A549 (cell line): Measurements from ENCODE around the gene TSFM. TPM values are rescaled to one million over a fixed set of nuclear protein-coding genes. Genes with fewer than 3 reads are reported as not detected.

Experiments
- ATAC-seq, 2 experiments: fragments of 200-7000 bp in 1 of 2; fragments of >200 bp in 1 of 2; cut with Nextera tagmentation in 1 of 2; cut with Tn5 transposase in 1 of 2; 3 replicates each; pipeline versions ENCODE4 v1.8.0 to v1.9.1; 2018 to 2020; ENCODE audit warnings: mild to moderate bottlenecking in 1 of 2, moderate library complexity in 1 of 2
- CTCF ChIA-PET: fragments of 300-600 bp; sonication (Branson Sonifier 250); formaldehyde crosslinking; extraction: SDS; loops from one replicate; lab custom pipeline; 2021; ENCODE audit warnings: antibody characterized with exemption, inconsistent platforms; lab: Yijun Ruan, JAX
- POLR2A ChIA-PET: fragments of 350-600 bp; formaldehyde crosslinking; extraction: SDS; loops from one replicate; lab custom pipeline; 2021; ENCODE audit warnings: antibody characterized with exemption, inconsistent platforms; lab: Yijun Ruan, JAX
- DNase-seq, 2 experiments: peaks; one replicate each; pipeline versions ENCODE4 v3.0.0 to v3.0.0-alpha.2; 2011 to 2016; ENCODE audit warnings: low read depth in 1 of 2, low spot score in 1 of 2
- FAIRE-seq: peaks from 2 replicates; lab custom pipeline; 2011; peaks lifted over from hg19 to GRCh38; lab: Jason Lieb, UNC
- H3K27ac ChIP-seq, 2 experiments: fragments of >200 bp; sonication (Bioruptor Twin); formaldehyde crosslinking; 3 replicates each; pipeline ENCODE4 v1.5.1; 2016 to 2017
- H3K4me1 ChIP-seq: fragments of >200 bp; sonication (Bioruptor Twin); formaldehyde crosslinking; 3 replicates; pipeline ENCODE4 v1.6.1; 2016
- H3K4me2 ChIP-seq: fragments of >200 bp; sonication (Bioruptor Twin); formaldehyde crosslinking; 3 replicates; pipeline ENCODE4 v1.6.1; 2016
- H3K4me3 ChIP-seq: fragments of >200 bp; sonication (Bioruptor Twin); formaldehyde crosslinking; 3 replicates; pipeline ENCODE4 v1.5.1; 2016
- H3K9me3 ChIP-seq: fragments of >200 bp; sonication (Bioruptor Twin); formaldehyde crosslinking; 3 replicates; pipeline ENCODE4 v1.6.1; 2016
- CBX8 ChIP-seq: fragments of 200-600 bp; sonication (generic); IDR thresholded peaks from 2 replicates; pipeline ENCODE4 v1.6.1; 2016
- CEBPB ChIP-seq, 2 experiments: fragments of >200 bp in 1 of 2; sonication (Bioruptor Twin) in 1 of 2; formaldehyde crosslinking in 1 of 2; IDR thresholded peaks; 2 replicates each; pipeline ENCODE4 v1.6.1; 2012 to 2016
- CHD2 ChIP-seq: fragments of 150-350 bp; IDR thresholded peaks from 2 replicates; pipeline ENCODE4 v1.6.1; 2014; ENCODE audit warnings: low read length; ENCODE audit not compliant: partially characterized antibody
- CTCF ChIP-seq: fragments of >200 bp; sonication (Bioruptor Twin); formaldehyde crosslinking; IDR thresholded peaks from 3 replicates; pipeline ENCODE4 v1.5.1; 2016
- EHF ChIP-seq: fragments of 250-450 bp; sonication (Bioruptor Pico); IDR thresholded peaks from 2 replicates; pipeline ENCODE4 v1.5.0; 2020; ENCODE audit warnings: mild to moderate bottlenecking
- EP300 ChIP-seq, 2 experiments: fragments of >200 bp; sonication (Bioruptor Twin); formaldehyde crosslinking; IDR thresholded peaks; 2 replicates in 1 of 2; 3 replicates in 1 of 2; pipeline ENCODE4 v1.6.1; 2016 to 2017
- FOXS1 ChIP-seq: fragments of 250-450 bp; sonication (Bioruptor Pico); IDR thresholded peaks from 2 replicates; pipeline ENCODE4 v1.5.0; 2020; ENCODE audit warnings: mild to moderate bottlenecking, moderate library complexity
- HDAC2 ChIP-seq: fragments of 200-600 bp; sonication (generic); IDR thresholded peaks from 2 replicates; pipeline ENCODE4 v1.6.1; 2016
- HOXA7 ChIP-seq: fragments of 250-450 bp; sonication (Bioruptor Pico); IDR thresholded peaks from 2 replicates; pipeline ENCODE4 v1.5.0; 2020; ENCODE audit warnings: mild to moderate bottlenecking, moderate library complexity
- JUN ChIP-seq, 2 experiments: fragments of >200 bp; sonication (Bioruptor Twin); formaldehyde crosslinking; IDR thresholded peaks; 2 replicates in 1 of 2; 3 replicates in 1 of 2; pipeline ENCODE4 v1.6.1; 2016 to 2017
- KDM1A ChIP-seq: fragments of 200-600 bp; sonication (generic); IDR thresholded peaks from 2 replicates; pipeline ENCODE4 v1.6.1; 2016; ENCODE audit warnings: low read depth, mild to moderate bottlenecking
- NPAS2 ChIP-seq: fragments of 250-450 bp; sonication (Bioruptor Pico); IDR thresholded peaks from 2 replicates; pipeline ENCODE4 v1.8.0; 2022; ENCODE audit warnings: mild to moderate bottlenecking, moderate library complexity, borderline replicate concordance
- PHF8 ChIP-seq: fragments of 200-600 bp; sonication (generic); IDR thresholded peaks from 2 replicates; pipeline ENCODE4 v1.6.1; 2016; ENCODE audit warnings: low read depth, mild to moderate bottlenecking, antibody characterized with exemption, moderate library complexity, borderline replicate concordance
- POLR2A ChIP-seq: IDR thresholded peaks from 2 replicates; pipeline ENCODE4 v1.6.1; 2012; ENCODE audit warnings: mild to moderate bottlenecking, low read length
- POLR2AphosphoS2 ChIP-seq: conservative IDR thresholded peaks from 2 replicates; pipeline ENCODE4 v1.6.1; 2012; ENCODE audit warnings: low read length, improper control_type of control experiment, inconsistent platforms
- RAD21 ChIP-seq, 2 experiments: fragments of >200 bp in 1 of 2; sonication (Bioruptor Twin) in 1 of 2; formaldehyde crosslinking in 1 of 2; IDR thresholded peaks in 1 of 2; conservative IDR thresholded peaks in 1 of 2; 2 replicates in 1 of 2; 3 replicates in 1 of 2; pipeline ENCODE4 v1.6.1; 2012 to 2018; ENCODE audit warnings: inconsistent platforms in 1 of 2
- RFX5 ChIP-seq: fragments of 450-650 bp; IDR thresholded peaks from 2 replicates; pipeline ENCODE4 v1.7.1; 2014; ENCODE audit warnings: antibody characterized with exemption, mild to moderate bottlenecking, moderate library complexity
- TFCP2L1 ChIP-seq: fragments of 250-450 bp; sonication (Bioruptor Pico); IDR thresholded peaks from 2 replicates; pipeline ENCODE4 v1.5.0; 2021; ENCODE audit warnings: mild to moderate bottlenecking
- TP53 ChIP-seq: fragments of 250-450 bp; sonication (Bioruptor Pico); IDR thresholded peaks from 2 replicates; pipeline ENCODE4 v1.5.0; 2021; ENCODE audit warnings: mild to moderate bottlenecking, moderate library complexity
- ZFP36 ChIP-seq: fragments of 450-650 bp; IDR thresholded peaks from 2 replicates; pipeline ENCODE4 v1.6.1; 2014; ENCODE audit warnings: borderline replicate concordance; ENCODE audit not compliant: partially characterized antibody
- WGBS: methylation state at CpG from one replicate; pipeline ENCODE4 v1.1.6; 2017; ENCODE audit errors: missing lambda C conversion rate; 5-methylcytosine and 5-hydroxymethylcytosine counted together
- polyA plus RNA-seq, 4 experiments: library from polyadenylated mRNA; depleted of rRNA in 3 of 4; stranded (reverse); fragments of >200 nt; fragmentation: RNase III in 1 of 4; extraction: RNeasy Plus Mini Kit Qiagen cat#74134 plus additional on column Dnase treatment in 1 of 4; gene quantifications; 2 replicates in 3 of 4; 3 replicates in 1 of 4; pipeline ENCODE4 v1.2.3, GENCODE V29; 2011 to 2017
- TF ChIP-seq, protein P1 (sequence below): fragments of >200 bp; sonication (Bioruptor Twin); formaldehyde crosslinking; IDR thresholded peaks from 3 replicates; pipeline ENCODE4 v1.6.1; 2016
- TF ChIP-seq, protein P2 (sequence below): fragments of 450-650 bp; IDR thresholded peaks from 2 replicates; pipeline ENCODE4 v1.6.1; 2014; ENCODE audit warnings: antibody characterized with exemption

The TSFM gene
- polyA plus RNA-seq, 2 of the 4 experiments (the other 2 are of a cell fraction) = 31.7 to 60.2 TPM

GRCh38 chr12:57808351-57808750, 25.8 kb downstream of the TSFM start:
- Histone ChIP-seq H3K4me2 (no peak overlapping the region), H3K27ac (no peak overlapping the region), H3K4me3 (no peak overlapping the region), H3K9me3 (no peaks in the 10 kb centered on the region), H3K4me1 (peaks cover 11% of the 10 kb centered on the region)
- POLR2A ChIA-PET = no interaction called here
- FAIRE-seq (no peak), ATAC-seq (no peak), DNase-seq (no peak)
- no peak for TF ChIP-seq NPAS2 (CRISPR knock-in tag)
- TF ChIP-seq EP300 (IDR thresholded peaks at IDR 0.05) = no peak
- TF ChIP-seq, protein P1, sequence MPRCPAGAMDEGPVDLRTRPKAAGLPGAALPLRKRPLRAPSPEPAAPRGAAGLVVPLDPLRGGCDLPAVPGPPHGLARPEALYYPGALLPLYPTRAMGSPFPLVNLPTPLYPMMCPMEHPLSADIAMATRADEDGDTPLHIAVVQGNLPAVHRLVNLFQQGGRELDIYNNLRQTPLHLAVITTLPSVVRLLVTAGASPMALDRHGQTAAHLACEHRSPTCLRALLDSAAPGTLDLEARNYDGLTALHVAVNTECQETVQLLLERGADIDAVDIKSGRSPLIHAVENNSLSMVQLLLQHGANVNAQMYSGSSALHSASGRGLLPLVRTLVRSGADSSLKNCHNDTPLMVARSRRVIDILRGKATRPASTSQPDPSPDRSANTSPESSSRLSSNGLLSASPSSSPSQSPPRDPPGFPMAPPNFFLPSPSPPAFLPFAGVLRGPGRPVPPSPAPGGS = no peak
- no peak for TF ChIP-seq POLR2AphosphoS2
- no peak for TF ChIP-seq TP53 (CRISPR knock-in tag)
- 68% methylated on average over 5 of the region's 5 CpGs for WGBS
- CTCF ChIA-PET = interaction anchor here (0.6 to 1.7 kb wide), 5 partner anchors 24 to 94 kb away, joined by 3 to 6 read pairs (median 4); partner anchors contain the start of gene TSFM

GRCh38 chr12:57809425-57809824, 26.8 kb downstream of the TSFM start:
- POLR2A ChIA-PET = no interaction called here
- Histone ChIP-seq H3K27ac (no peak overlapping the region), H3K4me3 (no peak overlapping the region), H3K4me2 (no peak overlapping the region), H3K9me3 (no peaks in the 10 kb centered on the region), H3K4me1 (peaks cover 11% of the 10 kb centered on the region)
- 79% methylated on average over 3 of the region's 3 CpGs for WGBS
- no peak for ATAC-seq
- CTCF ChIA-PET = interaction anchor here (1.1 to 2.7 kb wide), 7 partner anchors 9 to 95 kb away, joined by 3 to 13 read pairs (median 5); partner anchors contain the start of gene TSFM
- FAIRE-seq = peak; percentile 77
- TF ChIP-seq POLR2A (no peak), RAD21 (conservative IDR thresholded peaks at IDR 0.05 in 1 of 2, IDR thresholded peaks at IDR 0.05 in 1 of 2) (no peak), NPAS2 (CRISPR knock-in tag) (no peak), HDAC2 (no peak), KDM1A (no peak), PHF8 (no peak), JUN (IDR thresholded peaks at IDR 0.05) (no peak), CBX8 (no peak), ZFP36 (no peak), CEBPB (IDR thresholded peaks at IDR 0.05) (no peak), FOXS1 (CRISPR knock-in tag) (no peak), EHF (no peak)
- TF ChIP-seq, protein P1 = no peak
- DNase-seq = no peak

- ATAC-seq (peak; percentile 11 to 44; a peak in 4 of 6 replicates), FAIRE-seq (no peak), DNase-seq (peak in 1 of 2 experiments; percentile 60)
- Histone ChIP-seq H3K9me3 (no peaks in the 10 kb centered on the region), H3K4me3 (no peak overlapping the region), H3K4me2 (peak overlapping the region; percentile 19; the same call in 2 of the 3 replicates), H3K4me1 (peaks cover 11% of the 10 kb centered on the region), H3K27ac (no peak overlapping the region)
- POLR2A ChIA-PET = interaction anchor here (0.6 kb wide), 1 partner anchor 32 kb away, joined by 3 read pairs; no protein-coding TSS in a partner anchor
- CTCF ChIA-PET = interaction anchor here (0.5 to 2.7 kb wide), 9 partner anchors 10 to 94 kb away, joined by 3 to 13 read pairs (median 3); partner anchors contain the start of gene TSFM
- 68% methylated on average over 5 of the region's 5 CpGs for WGBS
- TF ChIP-seq CTCF = no peak
- TF ChIP-seq, protein P2, sequence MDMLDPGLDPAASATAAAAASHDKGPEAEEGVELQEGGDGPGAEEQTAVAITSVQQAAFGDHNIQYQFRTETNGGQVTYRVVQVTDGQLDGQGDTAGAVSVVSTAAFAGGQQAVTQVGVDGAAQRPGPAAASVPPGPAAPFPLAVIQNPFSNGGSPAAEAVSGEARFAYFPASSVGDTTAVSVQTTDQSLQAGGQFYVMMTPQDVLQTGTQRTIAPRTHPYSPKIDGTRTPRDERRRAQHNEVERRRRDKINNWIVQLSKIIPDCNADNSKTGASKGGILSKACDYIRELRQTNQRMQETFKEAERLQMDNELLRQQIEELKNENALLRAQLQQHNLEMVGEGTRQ = no peak
- TF ChIP-seq CEBPB (IDR thresholded peaks at IDR 0.05) = no peak
- no peak for TF ChIP-seq HOXA7 (CRISPR knock-in tag)
- TF ChIP-seq CHD2 = no peak
- no peak for TF ChIP-seq RFX5
- TF ChIP-seq TFCP2L1 = no peak
- TF ChIP-seq, all 56 proteins: peak for 0
Measured at GRCh38 chr12:57810450-57810849, 27.9 kb downstream of the TSFM start.
